Left ventricle myocardium inferior (tissue), 1 donor: ENCODE data around the gene FOXN4. TPM values are rescaled to one million over a fixed set of nuclear protein-coding genes. Genes with fewer than 3 reads are reported as not detected.

Experiments
- DNase-seq: peaks from one replicate; pipeline ENCODE4 v3.0.0-alpha.2; 2020
- H3K27ac ChIP-seq: fragments of 200-600 bp; replicated peaks from 2 replicates; pipeline ENCODE4 v1.8.0; 2021
- H3K27me3 ChIP-seq: fragments of 200-600 bp; 2 replicates; pipeline ENCODE4 v1.8.0; 2021; ENCODE audit warnings: low read depth
- H3K36me3 ChIP-seq: fragments of 200-600 bp; 2 replicates; pipeline ENCODE4 v1.8.0; 2021
- H3K4me1 ChIP-seq: fragments of 200-600 bp; 2 replicates; pipeline ENCODE4 v1.8.0; 2021
- H3K4me3 ChIP-seq: fragments of 200-600 bp; 2 replicates; pipeline ENCODE4 v1.8.0; 2021; ENCODE audit warnings: mild to moderate bottlenecking, moderate library complexity
- H3K9me3 ChIP-seq: fragments of 200-600 bp; replicated peaks from 2 replicates; pipeline ENCODE4 v1.8.0; 2021
- intact Hi-C: fragments of 100-400 bp; cut with micrococcal nuclease; formaldehyde crosslinking; loops from one replicate; pipeline ENCODE4 v1.11.0; 2022
- total RNA-seq: library from RNA; stranded (reverse); fragmentation: NEBNext Ultra II Directional; extraction: Animal tissue kit (Norgen Biotek cat#: 25700); gene quantifications from one replicate; pipeline ENCODE4 v1.2.1, GENCODE V29; 2021
- TF ChIP-seq, protein P1 (sequence below): fragments of 200-600 bp; IDR thresholded peaks from 2 replicates; pipeline ENCODE4 v1.8.0; 2021; ENCODE audit warnings: antibody characterized with exemption, mild to moderate bottlenecking, borderline replicate concordance
- donor health status: DM: no; HTN: yes; CAD: no; lungs with severe emphysema.

The FOXN4 gene
- total RNA-seq, 1 donor from 2014 or later: not detected

- H3K4me3 ChIP-seq: no peak overlapping the region
- no peaks in the 10 kb centered on the region for H3K27me3 ChIP-seq
- H3K27ac ChIP-seq: no peak overlapping the region
- TF ChIP-seq, protein P1, sequence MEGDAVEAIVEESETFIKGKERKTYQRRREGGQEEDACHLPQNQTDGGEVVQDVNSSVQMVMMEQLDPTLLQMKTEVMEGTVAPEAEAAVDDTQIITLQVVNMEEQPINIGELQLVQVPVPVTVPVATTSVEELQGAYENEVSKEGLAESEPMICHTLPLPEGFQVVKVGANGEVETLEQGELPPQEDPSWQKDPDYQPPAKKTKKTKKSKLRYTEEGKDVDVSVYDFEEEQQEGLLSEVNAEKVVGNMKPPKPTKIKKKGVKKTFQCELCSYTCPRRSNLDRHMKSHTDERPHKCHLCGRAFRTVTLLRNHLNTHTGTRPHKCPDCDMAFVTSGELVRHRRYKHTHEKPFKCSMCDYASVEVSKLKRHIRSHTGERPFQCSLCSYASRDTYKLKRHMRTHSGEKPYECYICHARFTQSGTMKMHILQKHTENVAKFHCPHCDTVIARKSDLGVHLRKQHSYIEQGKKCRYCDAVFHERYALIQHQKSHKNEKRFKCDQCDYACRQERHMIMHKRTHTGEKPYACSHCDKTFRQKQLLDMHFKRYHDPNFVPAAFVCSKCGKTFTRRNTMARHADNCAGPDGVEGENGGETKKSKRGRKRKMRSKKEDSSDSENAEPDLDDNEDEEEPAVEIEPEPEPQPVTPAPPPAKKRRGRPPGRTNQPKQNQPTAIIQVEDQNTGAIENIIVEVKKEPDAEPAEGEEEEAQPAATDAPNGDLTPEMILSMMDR: no peak
- no peak for DNase-seq
- intact Hi-C loops: no loop called here
- H3K36me3 ChIP-seq: peaks cover 100% of the 10 kb centered on the region
- no peaks in the 10 kb centered on the region for H3K9me3 ChIP-seq
- no peaks in the 10 kb centered on the region for H3K4me1 ChIP-seq
Measured at GRCh38 chr12:109232731-109233130, 76.4 kb downstream of the FOXN4 start.

DNA sequence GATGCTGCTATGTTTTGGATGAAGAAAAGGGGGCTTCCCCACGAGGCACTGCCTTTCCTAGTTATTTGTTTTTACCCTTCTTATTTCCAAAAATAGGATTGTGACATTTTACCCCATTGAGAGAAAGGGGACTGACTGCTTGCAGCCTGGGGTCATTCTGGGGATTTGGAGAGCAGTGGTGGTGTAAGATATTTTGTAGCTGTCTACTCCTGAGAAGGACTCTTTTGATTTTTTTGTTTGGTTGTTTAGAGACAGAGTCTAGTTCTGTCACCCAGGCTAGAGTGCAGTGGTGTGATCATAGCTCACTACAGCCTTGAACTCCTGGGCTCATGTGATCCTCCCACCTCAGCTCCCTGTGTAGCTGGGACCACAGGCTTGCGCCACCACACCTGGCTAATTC, 78.9 kb downstream of the FOXN4 start:
- Histone ChIP-seq H3K27me3 (no peaks in the 10 kb centered on the region), H3K36me3 (peaks cover 99% of the 10 kb centered on the region), H3K27ac (peak overlapping the region; percentile 38), H3K4me1 (no peaks in the 10 kb centered on the region), H3K9me3 (no peaks in the 10 kb centered on the region), H3K4me3 (no peak overlapping the region)
- TF ChIP-seq, protein P1: no peak
- intact Hi-C loops: no loop called here
- no peak for DNase-seq

DNA sequence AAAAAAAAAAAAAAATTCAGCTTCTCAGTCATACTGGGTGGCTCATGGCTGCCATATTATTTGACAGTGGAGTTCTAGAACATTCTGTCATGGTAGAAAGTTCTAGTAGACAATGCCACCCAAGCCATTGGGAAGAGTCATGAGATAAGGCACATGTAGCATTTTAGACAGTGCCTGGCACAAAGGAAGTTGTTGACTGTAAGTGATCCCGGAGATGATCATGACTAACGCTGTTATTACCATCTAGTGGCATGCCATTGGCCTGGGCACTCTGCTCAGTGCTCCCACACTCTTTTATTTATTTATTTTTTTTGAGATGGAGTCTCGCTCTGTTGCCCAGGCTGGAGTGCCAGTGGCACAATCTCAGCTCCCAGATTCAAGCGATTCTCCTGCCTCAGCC, 80.4 kb downstream of the FOXN4 start:
- Histone ChIP-seq H3K36me3 (peaks cover 99% of the 10 kb centered on the region), H3K4me3 (no peak overlapping the region), H3K27me3 (no peaks in the 10 kb centered on the region), H3K27ac (no peak overlapping the region), H3K9me3 (no peaks in the 10 kb centered on the region), H3K4me1 (no peaks in the 10 kb centered on the region)
- DNase-seq: no peak
- intact Hi-C loops: no loop called here
- TF ChIP-seq, protein P1: no peak

Other genes with a start within 250 kb of the FOXN4 start
- 6.5 TPM for gene ALKBH2, start 215.8 kb downstream of the FOXN4 start, total RNA-seq
- 24.6 TPM for gene UNG, start 211.7 kb downstream of the FOXN4 start, total RNA-seq
- gene ACACB, start 192.7 kb downstream of the FOXN4 start, total RNA-seq: 123 TPM
- 0.16 TPM for gene MYO1H, start 38.6 kb upstream of the FOXN4 start, total RNA-seq
- gene KCTD10, start 168.0 kb upstream of the FOXN4 start, total RNA-seq: 21.5 TPM
- 56.0 TPM for gene UBE3B, start 168.3 kb upstream of the FOXN4 start, total RNA-seq